GM18502 (cell line): ENCODE measurements around the gene METTL14.

Source experiments
- ATAC-seq: cut with Tn5 transposase; IDR thresholded peaks from one replicate; pipeline ENCODE4 v1.9.1; 2021; ENCODE audit warnings: mild to moderate bottlenecking; ENCODE audit not compliant: unreplicated experiment, poor library complexity

The METTL14 gene

GRCh38 chr4:118732591-118733330 lies 47.6 kb downstream of the METTL14 start:
- no peak for ATAC-seq

- no peak for ATAC-seq
Measured at GRCh38 chr4:118734491-118735205, 49.5 kb downstream of the METTL14 start.

GRCh38 chr4:118736900-118737299 lies 51.7 kb downstream of the METTL14 start:
- ATAC-seq: no peak

- no peak for ATAC-seq
Measured at GRCh38 chr4:118738090-118738489, 52.9 kb downstream of the METTL14 start.

- ATAC-seq: no peak
Measured at GRCh38 chr4:118739022-118739713, 54.0 kb downstream of the METTL14 start.

GRCh38 chr4:118740869-118741268 lies 55.7 kb downstream of the METTL14 start:
- no peak for ATAC-seq

GRCh38 chr4:118741301-118741855 lies 56.2 kb downstream of the METTL14 start:
- no peak for ATAC-seq

GRCh38 chr4:118742050-118742449 lies 56.9 kb downstream of the METTL14 start:
- ATAC-seq: no peak

GRCh38 chr4:118743867-118744266 lies 58.7 kb downstream of the METTL14 start:
- ATAC-seq: no peak

GRCh38 chr4:118745357-118745756 lies 60.2 kb downstream of the METTL14 start:
- no peak for ATAC-seq

GRCh38 chr4:118746251-118746919 lies 61.2 kb downstream of the METTL14 start:
- ATAC-seq: no peak

- no peak for ATAC-seq
Measured at GRCh38 chr4:118749347-118749988, 64.3 kb downstream of the METTL14 start.

GRCh38 chr4:118751629-118752323 lies 66.6 kb downstream of the METTL14 start:
- ATAC-seq: no peak

GRCh38 chr4:118752551-118752950 lies 67.4 kb downstream of the METTL14 start:
- ATAC-seq: no peak

GRCh38 chr4:118753096-118753495 lies 67.9 kb downstream of the METTL14 start:
- no peak for ATAC-seq

- ATAC-seq: no peak
Measured at GRCh38 chr4:118753685-118754084, 68.5 kb downstream of the METTL14 start.

- no peak for ATAC-seq
Measured at GRCh38 chr4:118754890-118755289, 69.7 kb downstream of the METTL14 start.

- no peak for ATAC-seq
Measured at GRCh38 chr4:118755438-118756226, 70.4 kb downstream of the METTL14 start.

- no peak for ATAC-seq
Measured at GRCh38 chr4:118756429-118756828, 71.2 kb downstream of the METTL14 start.
